Right ventricle myocardium superior (tissue), 1 donor: Measurements from ENCODE around the gene CNTNAP5. TPM values are rescaled to one million over a fixed set of nuclear protein-coding genes. Genes with fewer than 3 reads are reported as not detected.

Experiments used
- ATAC-seq: fragments of 200-7000 bp; cut with Tn5 transposase; one replicate; pipeline ENCODE4 v1.9.1; 2020; ENCODE audit warnings: mild to moderate bottlenecking; ENCODE audit not compliant: poor library complexity
- DNase-seq: peaks from one replicate; pipeline ENCODE4 v3.0.0-alpha.2; 2020
- intact Hi-C: fragments of 100-400 bp; cut with DNase I; formaldehyde crosslinking; loops from one replicate; pipeline ENCODE4 v1.11.2; 2022
- total RNA-seq: library from RNA; stranded (reverse); fragmentation: NEBNext Ultra II Directional; extraction: Animal tissue kit (Norgen Biotek cat#: 25700); gene quantifications from one replicate; pipeline ENCODE4 v1.2.1, GENCODE V29; 2021
- donor health status: DM: no; HTN: yes; CAD: no; lungs with severe emphysema.

Gene CNTNAP5
- total RNA-seq, 1 donor from 2014 or later: not detected

DNA sequence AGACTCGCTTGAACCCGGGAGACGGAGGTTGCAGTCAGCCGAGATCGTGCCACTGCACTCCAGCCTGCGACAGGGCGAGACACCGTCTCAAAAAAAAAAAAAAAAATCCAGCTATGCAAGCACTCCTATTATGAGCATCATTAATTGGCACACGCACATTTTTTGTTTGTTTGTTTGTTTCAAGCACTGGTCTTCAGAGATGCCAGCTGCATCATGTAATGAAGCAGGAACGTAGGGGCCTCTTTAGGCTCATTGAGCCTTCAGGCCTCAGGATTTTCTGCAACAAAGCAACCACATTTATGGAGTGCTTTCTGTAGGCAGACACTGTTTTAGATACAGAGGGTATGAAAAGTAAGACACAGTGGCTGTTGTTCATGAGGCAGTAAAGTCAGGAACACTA lies 585.8 kb downstream of the CNTNAP5 start:
- DNase-seq (no peak), ATAC-seq (no peak)
- intact Hi-C loops: no loop called here

DNA sequence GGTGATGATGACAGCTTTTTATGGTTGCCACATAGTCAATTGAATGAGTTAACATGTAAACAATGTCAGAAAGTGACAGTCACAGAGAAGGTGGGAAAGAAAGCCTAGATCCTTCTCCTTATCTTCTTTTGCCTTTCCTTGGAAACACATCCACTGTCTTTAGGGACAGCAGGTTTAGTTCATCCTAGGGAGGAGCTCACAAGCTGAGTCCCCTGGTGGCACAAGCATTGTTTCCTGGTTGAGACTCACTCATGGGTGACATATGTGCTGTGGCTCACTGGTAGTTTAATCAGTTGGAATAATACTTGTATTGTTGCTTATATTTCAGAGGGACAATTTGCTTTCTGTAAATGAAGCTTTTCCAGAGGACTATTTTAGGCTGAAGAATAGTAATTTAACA lies 598.5 kb downstream of the CNTNAP5 start:
- intact Hi-C loops: no loop called here
- no peak for ATAC-seq
- DNase-seq: no peak

DNA sequence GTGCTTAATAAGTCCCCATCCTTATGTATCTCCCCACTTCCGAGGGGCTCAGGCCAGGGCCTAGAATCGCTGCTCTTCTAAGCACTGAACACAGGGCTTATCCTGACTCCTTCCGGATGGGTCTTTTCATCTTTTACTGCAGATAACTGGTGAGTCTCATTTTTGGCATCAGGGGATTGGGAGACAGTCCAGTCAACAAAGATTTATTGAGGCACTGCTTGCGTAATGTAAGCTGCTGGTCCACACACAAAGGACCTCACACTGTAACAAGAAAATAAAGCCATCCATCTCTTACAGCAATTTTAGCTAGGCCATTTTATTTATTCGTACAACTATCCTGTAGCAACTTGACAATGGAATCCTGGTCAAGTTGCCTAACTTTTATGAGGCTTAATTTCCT lies 600.5 kb downstream of the CNTNAP5 start:
- ATAC-seq: no peak
- no peak for DNase-seq
- intact Hi-C loops: no loop called here

DNA sequence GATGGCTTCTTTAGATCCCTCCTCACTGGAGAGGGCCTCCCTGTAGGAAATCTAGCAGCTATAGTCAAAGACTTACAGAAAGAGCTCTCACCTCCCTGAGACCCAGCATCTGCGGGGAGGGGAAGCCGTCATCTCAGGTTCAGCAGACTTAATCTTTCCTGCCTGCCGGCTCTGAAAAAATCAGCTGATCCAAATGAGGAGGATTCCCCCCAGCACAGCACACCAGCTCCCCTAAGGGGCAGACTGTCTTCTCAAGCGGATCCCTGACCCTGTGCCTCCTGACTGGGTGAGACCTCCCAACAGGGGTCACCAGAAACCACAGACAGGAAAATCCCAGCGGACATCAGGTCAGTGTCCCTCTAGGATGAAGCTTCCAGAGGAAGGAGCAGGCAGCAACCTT lies 601.9 kb downstream of the CNTNAP5 start:
- ATAC-seq (no peak), DNase-seq (no peak)
- intact Hi-C loops: no loop called here

DNA sequence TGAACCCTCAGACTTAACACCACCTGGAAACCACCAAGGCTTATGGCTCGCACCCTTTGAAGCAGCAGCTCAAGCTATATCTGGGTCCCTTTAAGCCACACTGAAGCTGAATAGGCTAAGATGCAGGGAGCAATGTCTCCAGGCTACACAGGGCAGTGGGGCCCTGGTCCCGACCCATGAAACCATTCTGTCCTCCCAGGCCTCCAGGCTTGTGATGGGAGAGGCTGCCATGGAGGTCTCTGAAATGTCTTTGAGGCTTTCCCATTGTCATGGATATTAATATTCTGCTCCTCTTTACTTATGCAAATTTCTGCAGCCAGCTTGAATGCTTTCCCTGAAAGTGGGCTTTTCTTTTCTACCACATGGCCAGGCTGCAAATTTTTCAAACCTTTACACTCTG lies 608.7 kb downstream of the CNTNAP5 start:
- intact Hi-C loops: no loop called here
- DNase-seq (no peak), ATAC-seq (no peak)

DNA sequence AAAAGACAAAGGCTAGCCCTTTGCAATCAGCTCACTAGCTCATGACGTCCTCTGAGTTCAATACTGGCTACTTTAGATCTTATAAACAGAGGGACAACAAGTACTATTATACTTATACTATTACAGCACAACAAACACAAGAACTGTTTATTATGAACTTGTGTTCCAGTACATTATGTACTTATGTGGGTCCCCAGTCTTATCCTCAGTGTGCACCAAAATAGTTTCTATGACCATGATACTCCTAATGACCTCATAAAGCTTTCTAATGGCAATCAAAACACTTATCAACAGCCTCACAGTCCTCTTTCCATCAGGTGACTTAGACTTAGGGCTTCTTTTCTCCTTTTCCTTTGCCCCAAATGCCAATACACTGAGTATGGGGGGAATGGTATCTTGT lies 614.4 kb downstream of the CNTNAP5 start:
- DNase-seq (no peak), ATAC-seq (no peak)
- intact Hi-C loops: no loop called here

DNA sequence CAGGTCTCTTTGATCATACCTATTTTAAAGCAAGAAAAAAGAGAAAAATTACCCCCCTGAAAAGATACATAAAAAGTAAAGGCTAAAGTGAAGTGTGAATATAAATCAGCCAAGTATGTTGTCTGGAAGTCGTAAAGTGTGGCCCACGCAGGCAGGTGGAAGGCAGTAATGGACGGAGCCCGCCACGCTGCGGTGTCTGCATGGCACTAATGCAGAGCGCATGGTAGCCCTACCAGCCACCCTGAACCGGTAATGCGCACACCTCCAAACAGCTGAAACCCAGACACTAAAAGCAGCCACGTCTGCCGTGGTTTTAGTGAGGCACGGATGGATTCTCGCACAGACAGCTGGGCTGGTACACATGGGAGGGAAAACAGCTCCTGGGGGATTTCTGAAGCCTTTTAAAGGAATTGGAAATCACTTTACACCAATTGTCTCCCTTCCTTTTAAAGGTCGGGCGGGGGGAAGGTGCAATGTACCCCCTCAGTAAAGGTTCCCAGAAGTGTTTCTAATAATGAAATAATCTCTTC lies 615.2 kb downstream of the CNTNAP5 start:
- intact Hi-C loops: no loop called here
- no peak for ATAC-seq
- DNase-seq: no peak

DNA sequence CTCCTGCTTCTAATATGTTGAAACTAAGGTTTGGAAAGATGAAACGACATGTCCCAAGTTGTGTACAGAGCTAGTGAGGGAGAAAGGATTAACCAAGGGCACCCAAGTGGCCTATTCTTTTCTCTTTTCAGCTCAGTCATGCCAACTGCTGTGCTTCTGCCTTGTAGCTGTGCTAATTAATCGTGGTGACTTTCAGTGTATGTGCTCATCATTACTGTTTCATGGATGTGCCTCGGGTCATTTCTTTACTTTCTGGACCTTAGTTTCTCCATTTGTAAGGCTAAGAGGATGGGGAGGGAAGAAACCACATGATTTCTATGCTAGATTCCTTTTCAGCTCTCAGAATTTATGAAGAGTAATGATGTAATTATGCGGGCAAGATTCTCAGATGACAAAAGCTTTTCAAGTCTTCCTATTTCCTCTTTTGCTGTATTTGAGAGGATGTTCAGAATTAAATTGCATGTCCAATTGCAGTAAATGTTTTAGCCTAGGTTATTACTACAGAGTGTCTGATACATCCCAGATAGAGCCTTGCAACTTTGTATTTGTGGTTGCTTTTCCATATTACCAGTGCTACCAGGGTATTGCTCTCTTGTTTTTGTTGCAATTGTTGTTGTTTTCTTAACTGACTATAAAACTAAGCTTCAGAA lies 621.2 kb downstream of the CNTNAP5 start:
- DNase-seq: no peak
- ATAC-seq: no peak
- intact Hi-C loops: no loop called here

DNA sequence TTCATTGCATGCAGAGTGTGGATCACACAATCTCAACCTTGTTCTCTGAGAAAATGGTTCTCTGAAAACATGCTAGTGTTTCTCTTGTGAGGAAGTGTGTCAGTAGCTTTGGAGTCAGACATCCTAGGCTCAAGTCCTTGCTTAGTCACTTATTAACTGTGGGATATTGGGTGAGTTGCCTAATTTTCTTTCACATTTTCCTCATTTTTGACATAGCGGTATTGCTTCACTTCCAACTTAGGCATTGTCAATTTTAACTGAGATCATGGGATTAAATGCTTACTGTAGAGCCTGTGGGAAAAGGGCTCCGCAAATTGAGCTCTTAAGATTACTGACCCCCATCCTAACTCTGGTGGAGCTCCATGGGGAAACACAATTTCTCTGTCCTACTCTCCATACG lies 622.2 kb downstream of the CNTNAP5 start:
- DNase-seq (no peak), ATAC-seq (no peak)
- intact Hi-C loops: no loop called here

DNA sequence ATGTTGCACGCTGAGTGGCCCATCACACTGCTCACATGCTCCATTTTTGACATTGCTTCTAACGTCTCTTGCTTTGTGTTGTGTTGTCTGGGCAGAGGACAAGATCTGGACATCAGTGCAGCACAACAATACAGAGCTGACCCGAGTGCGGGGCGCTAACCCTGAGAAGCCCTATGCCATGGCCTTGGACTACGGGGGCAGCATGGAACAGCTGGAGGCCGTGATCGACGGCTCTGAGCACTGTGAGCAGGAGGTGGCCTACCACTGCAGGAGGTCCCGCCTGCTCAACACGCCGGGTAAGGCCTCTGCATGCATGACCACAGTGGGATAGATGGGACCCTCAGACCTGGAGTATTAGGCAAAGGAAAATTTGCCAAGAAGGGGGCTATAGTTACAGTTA lies 622.6 kb downstream of the CNTNAP5 start:
- ATAC-seq (no peak), DNase-seq (no peak)
- intact Hi-C loops: no loop called here

DNA sequence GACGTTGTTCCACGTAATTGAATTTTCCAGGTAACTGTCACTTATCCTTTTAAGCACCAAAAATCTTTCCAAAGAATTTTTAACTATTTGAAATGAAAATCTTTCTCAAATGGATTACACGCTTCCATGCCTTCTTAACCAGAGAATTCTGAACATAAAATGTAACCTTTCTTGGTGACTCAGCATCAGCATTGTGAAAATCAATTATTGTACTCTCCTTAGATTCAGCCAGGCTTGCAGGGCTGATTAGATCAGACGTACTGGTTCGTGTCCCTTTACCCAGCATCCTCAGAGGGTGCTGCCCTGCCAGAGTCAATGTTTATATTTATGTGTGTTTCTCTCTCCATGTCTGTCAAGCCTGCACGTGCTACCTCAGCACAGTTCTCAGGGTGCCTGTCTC lies 623.9 kb downstream of the CNTNAP5 start:
- ATAC-seq (no peak), DNase-seq (no peak)
- intact Hi-C loops: no loop called here

DNA sequence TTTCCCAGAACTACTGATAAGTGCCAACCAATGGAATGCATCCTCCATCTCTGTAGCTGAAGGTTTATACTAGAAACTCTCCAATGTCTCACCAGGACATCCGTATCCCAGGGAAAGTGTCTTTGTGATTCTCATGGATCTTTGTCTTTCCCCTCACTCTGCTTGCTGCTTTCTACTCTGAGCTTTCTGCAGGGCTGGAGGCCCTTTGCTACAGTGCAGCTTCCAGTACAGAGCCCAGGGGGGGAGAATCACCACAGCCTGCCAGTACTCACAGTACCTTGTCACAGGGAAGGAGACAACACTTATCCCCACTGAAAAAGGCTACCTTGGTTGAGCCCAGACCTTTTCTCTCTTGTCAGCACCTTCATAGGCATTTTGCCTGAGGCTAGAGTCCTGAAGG lies 627.0 kb downstream of the CNTNAP5 start:
- intact Hi-C loops: no loop called here
- ATAC-seq: no peak
- DNase-seq: no peak

DNA sequence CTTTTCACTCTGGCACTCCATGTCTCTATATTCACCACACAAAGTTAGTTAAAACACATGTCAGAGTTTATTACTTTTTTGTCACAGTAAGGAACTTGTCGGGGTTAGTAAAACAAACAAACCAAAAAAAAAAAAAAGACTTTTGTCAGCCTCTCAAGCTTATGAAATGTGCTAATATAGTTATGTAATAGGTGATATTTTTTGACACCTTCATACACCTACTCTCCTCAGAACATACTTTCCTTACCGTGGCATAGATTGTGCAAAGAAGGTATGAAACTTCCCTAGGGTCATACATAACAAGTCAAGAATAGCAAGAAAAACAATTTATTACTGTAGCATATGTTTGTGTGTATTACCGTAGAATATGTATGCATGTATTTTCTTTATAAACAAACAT lies 633.3 kb downstream of the CNTNAP5 start:
- DNase-seq (no peak), ATAC-seq (no peak)
- intact Hi-C loops: no loop called here

DNA sequence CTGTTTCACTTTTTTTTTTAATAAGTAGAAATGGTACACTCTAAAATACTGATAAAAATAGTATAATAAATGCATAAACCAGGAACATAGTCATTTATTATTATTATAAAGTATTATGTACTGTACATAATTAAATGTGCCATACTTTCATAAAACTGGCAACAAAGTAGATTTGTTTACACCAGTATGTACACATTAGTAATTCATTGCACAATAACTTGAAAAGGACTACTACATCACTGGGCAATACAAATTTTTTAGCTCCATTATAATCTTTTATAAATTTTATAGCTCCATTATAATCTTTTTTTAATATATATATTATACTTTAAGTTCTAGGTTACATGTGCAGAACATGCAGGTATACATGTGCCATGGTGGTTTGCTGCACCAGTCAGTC lies 636.5 kb downstream of the CNTNAP5 start:
- intact Hi-C loops: no loop called here
- DNase-seq (no peak), ATAC-seq (no peak)

DNA sequence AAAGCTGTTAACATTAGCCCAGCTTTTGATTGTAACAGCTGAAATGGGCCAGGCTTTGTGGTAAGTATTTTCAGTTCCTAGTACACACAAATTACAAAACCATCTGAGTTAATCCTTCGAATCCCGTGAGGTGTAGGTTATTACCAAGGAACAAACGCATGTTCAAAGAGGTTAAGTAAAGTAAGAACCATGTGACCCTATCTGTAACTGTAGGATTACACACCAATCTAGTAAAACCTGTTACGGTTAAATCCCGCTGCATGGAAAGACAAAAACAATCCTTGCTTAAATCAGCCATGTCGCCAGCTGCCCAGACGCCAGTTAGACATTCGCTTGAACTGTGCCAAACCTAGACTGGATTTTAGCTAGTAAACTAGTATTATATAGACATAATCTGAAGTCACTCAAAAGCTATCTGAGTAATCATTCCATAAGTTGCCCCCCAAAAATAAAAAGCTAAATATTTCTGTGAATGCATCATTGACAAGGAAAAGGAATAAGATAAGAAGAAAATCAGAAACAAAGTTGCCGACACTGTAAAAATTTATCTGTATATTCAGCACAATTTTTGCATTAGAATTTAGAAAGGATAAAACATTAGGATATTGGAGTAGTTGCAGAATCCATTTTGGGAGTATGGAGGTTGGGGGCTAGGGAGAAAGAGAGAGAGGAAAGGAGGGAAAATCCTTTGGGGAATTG lies 638.0 kb downstream of the CNTNAP5 start:
- intact Hi-C loops: no loop called here
- DNase-seq: no peak
- ATAC-seq: no peak

DNA sequence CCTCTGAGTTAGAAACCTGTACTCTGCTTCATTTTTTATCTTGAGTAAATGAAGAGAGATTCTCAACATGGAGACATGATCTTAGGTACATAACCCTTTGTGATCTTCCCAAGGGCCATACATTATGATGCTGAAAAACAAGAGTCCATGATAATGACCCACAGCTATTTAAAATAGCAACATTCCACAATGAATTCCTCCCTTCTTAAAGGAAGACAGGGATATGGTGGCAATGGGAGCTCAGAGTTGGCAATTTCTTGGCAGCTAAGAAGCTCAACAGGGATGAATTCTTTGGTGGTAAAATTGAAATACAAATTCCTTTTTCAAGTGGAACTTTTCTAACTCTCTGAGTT lies 638.5 kb downstream of the CNTNAP5 start:
- ATAC-seq (no peak), DNase-seq (no peak)
- intact Hi-C loops: no loop called here

DNA sequence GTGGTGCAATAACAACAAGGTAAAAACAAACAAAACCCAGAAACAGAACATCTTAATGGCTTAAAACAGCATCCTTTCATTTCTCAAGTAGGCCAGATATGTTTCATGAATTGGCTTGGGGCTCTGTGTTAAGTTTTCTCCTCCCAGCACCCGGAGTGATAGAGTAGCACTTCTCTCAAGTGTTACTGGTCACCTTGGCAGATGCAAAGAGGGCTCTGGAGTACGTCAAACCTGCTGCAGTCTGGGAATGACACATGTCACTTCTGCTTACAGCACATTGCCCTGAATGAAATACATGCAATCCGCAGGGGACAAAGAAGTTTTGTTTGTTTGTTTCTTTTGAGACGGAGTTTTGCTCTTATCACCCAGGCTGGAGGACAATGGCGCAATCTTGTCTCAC lies 639.3 kb downstream of the CNTNAP5 start:
- ATAC-seq: peak; percentile 95
- no peak for DNase-seq
- intact Hi-C loops: no loop called here

DNA sequence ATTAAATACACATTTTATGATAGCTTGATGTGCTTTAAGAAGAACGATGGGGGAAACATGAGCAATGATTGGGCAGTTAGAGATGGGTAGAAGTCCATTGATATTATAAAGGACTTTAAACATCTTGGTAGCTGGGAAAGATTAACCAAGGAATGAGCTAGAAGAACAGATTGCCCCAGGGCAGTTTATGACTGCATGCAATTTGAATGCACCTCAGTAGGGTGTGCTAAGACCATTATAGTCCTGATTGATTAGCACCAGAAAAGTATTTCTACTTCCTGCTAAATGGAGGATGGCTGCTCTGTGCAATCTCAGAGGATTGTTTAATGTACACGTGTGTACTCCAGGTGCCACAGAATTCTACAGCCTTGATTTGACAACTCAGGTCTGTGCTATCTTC lies 641.9 kb downstream of the CNTNAP5 start:
- DNase-seq (no peak), ATAC-seq (no peak)
- intact Hi-C loops: no loop called here

DNA sequence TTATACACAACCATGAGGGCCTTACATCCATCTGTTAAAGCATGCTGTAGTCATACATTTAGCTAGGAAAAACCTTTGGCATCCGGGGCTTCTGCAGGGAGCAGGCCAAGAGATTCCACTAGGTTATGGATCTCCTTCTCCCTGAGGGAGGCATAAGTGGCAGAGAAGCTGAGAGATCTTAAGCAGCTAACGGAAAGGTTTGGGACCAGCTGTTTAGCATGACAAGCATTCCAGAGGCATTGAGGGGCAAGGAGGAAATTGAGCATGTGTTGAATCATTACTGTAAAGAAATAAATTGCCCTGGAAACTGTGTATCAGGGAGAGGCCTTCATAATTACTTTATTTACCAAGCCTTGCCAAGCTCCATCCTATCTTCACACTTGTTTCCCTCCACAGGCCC lies 643.1 kb downstream of the CNTNAP5 start:
- DNase-seq (no peak), ATAC-seq (no peak)
- intact Hi-C loops: no loop called here

DNA sequence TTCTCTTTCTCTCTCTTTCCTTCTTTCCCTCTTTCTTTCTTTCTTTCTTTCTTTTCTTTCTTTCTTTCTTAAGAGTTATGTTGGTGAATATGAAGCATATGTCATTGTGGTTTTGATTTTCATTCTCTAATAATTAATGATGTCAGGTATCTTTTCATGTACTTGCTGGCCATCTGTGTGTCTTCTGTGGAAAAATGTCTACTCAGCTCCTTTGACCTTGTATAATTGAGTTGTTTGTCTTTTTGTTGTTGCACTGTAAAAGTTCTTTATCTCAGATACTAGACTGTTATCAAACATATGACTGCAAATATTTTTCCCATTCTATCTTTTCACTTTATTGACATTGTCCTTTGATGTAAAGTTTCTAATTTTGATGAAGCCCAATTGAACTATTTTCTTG lies 645.1 kb downstream of the CNTNAP5 start:
- ATAC-seq (no peak), DNase-seq (no peak)
- intact Hi-C loops: no loop called here

DNA sequence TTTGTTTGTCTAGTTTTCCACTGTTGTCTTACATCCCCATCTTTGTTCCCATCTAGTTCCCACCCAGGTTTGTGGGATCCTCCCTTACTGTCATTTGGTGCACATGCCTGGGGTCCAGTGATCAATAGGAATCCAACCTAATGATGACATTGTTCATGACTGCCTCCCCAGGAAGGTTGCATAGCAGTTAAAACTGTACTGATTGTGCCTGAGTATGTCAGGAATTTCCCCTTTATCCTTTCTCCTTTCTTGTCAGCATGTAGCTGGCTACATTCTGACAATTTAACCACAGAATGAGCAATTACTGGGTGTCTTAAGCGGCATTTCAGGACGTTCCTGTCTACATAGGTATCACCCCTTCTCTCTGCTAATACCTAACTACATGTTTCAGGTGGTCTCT lies 653.0 kb downstream of the CNTNAP5 start:
- DNase-seq: no peak
- ATAC-seq: no peak
- intact Hi-C loops: no loop called here
